GM23248 (cell line): ENCODE results near the gene NDP. TPM values are rescaled to one million over a fixed set of nuclear protein-coding genes. Genes with fewer than 3 reads are reported as not detected.

Source experiments
- DNase-seq: peaks from one replicate; pipeline ENCODE4 v3.0.0-alpha.2; 2015
- H2AFZ ChIP-seq: fragments of 200-600 bp; sonication (generic); 2 replicates; pipeline ENCODE4 v1.6.1; 2016; ENCODE audit warnings: antibody characterized with exemption
- H3F3A ChIP-seq: fragments of 200-600 bp; sonication (generic); 2 replicates; pipeline ENCODE4 v1.6.1; 2016; ENCODE audit warnings: mild to moderate bottlenecking, antibody characterized with exemption, mixed run types; ENCODE audit not compliant: insufficient read depth
- H3K27ac ChIP-seq: fragments of 200-600 bp; sonication (generic); 2 replicates; pipeline ENCODE4 v1.5.1; 2016; ENCODE audit warnings: mild to moderate bottlenecking
- H3K27me3 ChIP-seq: fragments of 200-600 bp; sonication (generic); replicated peaks from 2 replicates; pipeline ENCODE4 v1.6.1; 2016; ENCODE audit warnings: mild to moderate bottlenecking; ENCODE audit not compliant: insufficient read depth
- H3K36me3 ChIP-seq: fragments of 200-600 bp; sonication (generic); 2 replicates; pipeline ENCODE4 v1.6.1; 2016; ENCODE audit warnings: low read depth, mild to moderate bottlenecking
- H3K4me1 ChIP-seq: fragments of 200-600 bp; sonication (generic); 2 replicates; pipeline ENCODE4 v1.6.1; 2016; ENCODE audit warnings: mild to moderate bottlenecking; ENCODE audit not compliant: insufficient read depth
- H3K4me2 ChIP-seq: fragments of 200-600 bp; sonication (generic); one replicate; pipeline ENCODE4 v1.6.1; 2016; ENCODE audit warnings: mild to moderate bottlenecking; ENCODE audit not compliant: unreplicated experiment
- H3K4me3 ChIP-seq: fragments of 200-600 bp; sonication (generic); 2 replicates; pipeline ENCODE4 v1.5.1; 2016; ENCODE audit warnings: mild to moderate bottlenecking
- H3K79me2 ChIP-seq: fragments of 200-600 bp; sonication (generic); 2 replicates; pipeline ENCODE4 v1.6.1; 2016; ENCODE audit warnings: mild to moderate bottlenecking; ENCODE audit not compliant: insufficient read depth
- H3K9ac ChIP-seq: fragments of 200-600 bp; sonication (generic); 2 replicates; pipeline ENCODE4 v1.6.1; 2016; ENCODE audit warnings: mild to moderate bottlenecking
- H3K9me2 ChIP-seq: fragments of 200-600 bp; sonication (generic); 2 replicates; pipeline ENCODE4 v1.6.1; 2016; ENCODE audit warnings: mixed run types, mild to moderate bottlenecking, moderate library complexity; ENCODE audit not compliant: insufficient read depth
- H3K9me3 ChIP-seq: fragments of 200-600 bp; sonication (generic); one replicate; pipeline ENCODE4 v1.6.1; 2017; ENCODE audit warnings: low read depth
- H4K20me1 ChIP-seq: fragments of 200-600 bp; sonication (generic); 2 replicates; pipeline ENCODE4 v1.6.0; 2016; ENCODE audit not compliant: insufficient read depth
- EZH2 ChIP-seq: fragments of 200-600 bp; sonication (generic); IDR thresholded peaks from 2 replicates; pipeline ENCODE4 v1.6.1; 2018; ENCODE audit warnings: antibody characterized with exemption, mild to moderate bottlenecking; ENCODE audit not compliant: insufficient read depth, poor library complexity, severe bottlenecking
- EZH2phosphoT487 ChIP-seq: fragments of 200-600 bp; sonication (generic); IDR thresholded peaks from 2 replicates; pipeline ENCODE4 v1.6.1; 2018; ENCODE audit warnings: antibody characterized with exemption, moderate library complexity, mild to moderate bottlenecking, low read depth; ENCODE audit not compliant: insufficient read depth
- WGBS, 2 experiments: methylation state at CpG; one replicate each; pipeline ENCODE4 v1.1.6; 2015 to 2017; ENCODE audit warnings: low lambda C conversion rate in 2 of 2, low coverage in 1 of 2; ENCODE audit errors: missing lambda C conversion rate in 2 of 2; 5-methylcytosine and 5-hydroxymethylcytosine counted together
- in situ Hi-C: fragments of 300-500 bp; cut with MboI; formaldehyde crosslinking; loops from 2 replicates; pipeline ENCODE4 v1.15.0; 2020
- polyA plus RNA-seq: library from polyadenylated mRNA; unstranded; fragments of >200 nt; fragmentation: Nextera tagmentation; extraction: Ambion mirVana; gene quantifications from 2 replicates; pipeline ENCODE4 v1.2.1, GENCODE V29; 2016
- total RNA-seq: library from RNA; depleted of rRNA; stranded (reverse); fragments of >200 nt; shearing (Covaris generic); gene quantifications from 2 replicates; pipeline ENCODE4 v1.2.3, GENCODE V29; 2014; rRNA removed

NDP gene
- total and polyA plus RNA-seq, 2 experiments from 2014 or later = 0.22 to 0.79 TPM

- Histone ChIP-seq H3K27ac (no peak overlapping the region), H4K20me1 (no peaks in the 10 kb centered on the region), H2AFZ (no peak overlapping the region), H3K4me3 (no peak overlapping the region), H3K79me2 (no peaks in the 10 kb centered on the region), H3K4me1 (no peaks in the 10 kb centered on the region), H3K27me3 (no peaks in the 10 kb centered on the region), H3K36me3 (no peaks in the 10 kb centered on the region), H3K9me3 (no peaks in the 10 kb centered on the region), H3K9ac (no peak overlapping the region), H3F3A (no peaks in the 10 kb centered on the region), H3K9me2 (no peaks in the 10 kb centered on the region), H3K4me2 (no peak overlapping the region)
- 0 to 30% methylated on average over 1 of the region's 1 CpG for WGBS, 2 experiments
- in situ Hi-C loops = no loop called here
- no peak for DNase-seq
- no peak for TF ChIP-seq EZH2
These were observed 63.2 kb downstream of the NDP start for GRCh38 chrX:43910012-43910411.

GRCh38 chrX:43909141-43909540, 64.0 kb downstream of the NDP start:
- Histone ChIP-seq H3K4me2 (no peak overlapping the region), H4K20me1 (no peaks in the 10 kb centered on the region), H3K27me3 (no peaks in the 10 kb centered on the region), H3K4me3 (no peak overlapping the region), H3F3A (no peaks in the 10 kb centered on the region), H3K9ac (no peak overlapping the region), H2AFZ (no peak overlapping the region), H3K36me3 (no peaks in the 10 kb centered on the region), H3K4me1 (no peaks in the 10 kb centered on the region), H3K9me3 (no peaks in the 10 kb centered on the region), H3K79me2 (no peaks in the 10 kb centered on the region), H3K27ac (no peak overlapping the region), H3K9me2 (no peaks in the 10 kb centered on the region)
- TF ChIP-seq EZH2phosphoT487 (no peak), EZH2 (no peak)
- in situ Hi-C loops = no loop called here
- 91 to 92% methylated on average over 1 of the region's 1 CpG for WGBS, 2 experiments
- DNase-seq = no peak

GRCh38 chrX:43899878-43900815, 73.0 kb downstream of the NDP start:
- Histone ChIP-seq H3K4me2 (no peak overlapping the region), H4K20me1 (no peaks in the 10 kb centered on the region), H3K9me2 (no peaks in the 10 kb centered on the region), H3F3A (no peaks in the 10 kb centered on the region), H3K9me3 (no peaks in the 10 kb centered on the region), H3K27me3 (no peaks in the 10 kb centered on the region), H3K4me1 (no peaks in the 10 kb centered on the region), H3K79me2 (no peaks in the 10 kb centered on the region), H3K27ac (no peak overlapping the region), H3K36me3 (no peaks in the 10 kb centered on the region), H3K9ac (no peak overlapping the region), H2AFZ (no peak overlapping the region), H3K4me3 (no peak overlapping the region)
- TF ChIP-seq EZH2 (no peak), EZH2phosphoT487 (no peak)
- DNase-seq = no peak
- WGBS, 2 experiments = 56 to 65% methylated on average over 5 of the region's 5 CpGs
- in situ Hi-C loops = no loop called here

Other genes starting within 250 kb of the NDP start
- gene MAOB, start 90.9 kb downstream of the NDP start, total RNA-seq = not detected in 2 replicates
- 0.09 and 0.22 TPM in 2 replicates for gene MAOB, start 90.9 kb downstream of the NDP start, polyA plus RNA-seq